Effector memory CD4-positive, alpha-beta T cell (primary cell): ENCODE results near the gene CHCHD10.

Experiments
- DNase-seq, 3 donors: peaks; one replicate each; pipeline ENCODE4 v3.0.0-alpha.2; 2020
- H3K27ac ChIP-seq: 2 replicates; pipeline ENCODE4 v1.7.0; 2013; ENCODE audit warnings: mild to moderate bottlenecking, low read length, moderate library complexity; ENCODE audit not compliant: insufficient read depth, poor library complexity, severe bottlenecking
- H3K27me3 ChIP-seq: replicated peaks from 2 replicates; pipeline ENCODE4 v1.7.0; 2013; ENCODE audit warnings: mild to moderate bottlenecking, low read length; ENCODE audit not compliant: insufficient read depth, control insufficient read depth, poor library complexity, severe bottlenecking
- H3K36me3 ChIP-seq: 2 replicates; pipeline ENCODE4 v1.7.0; 2013; ENCODE audit warnings: mild to moderate bottlenecking, low read length, moderate library complexity; ENCODE audit not compliant: control insufficient read depth, insufficient read depth
- H3K4me1 ChIP-seq: 2 replicates; pipeline ENCODE4 v1.7.0; 2013; ENCODE audit warnings: low read length, mild to moderate bottlenecking; ENCODE audit not compliant: control insufficient read depth, insufficient read depth, poor library complexity, severe bottlenecking
- H3K4me3 ChIP-seq: 2 replicates; pipeline ENCODE4 v1.7.0; 2013; ENCODE audit warnings: low read length, low read depth, mild to moderate bottlenecking; ENCODE audit not compliant: insufficient read depth, poor library complexity, severe bottlenecking
- H3K9me3 ChIP-seq: 2 replicates; pipeline ENCODE4 v1.7.0; 2013; ENCODE audit warnings: mild to moderate bottlenecking, low read length, moderate library complexity; ENCODE audit not compliant: control insufficient read depth

Gene CHCHD10

DNA sequence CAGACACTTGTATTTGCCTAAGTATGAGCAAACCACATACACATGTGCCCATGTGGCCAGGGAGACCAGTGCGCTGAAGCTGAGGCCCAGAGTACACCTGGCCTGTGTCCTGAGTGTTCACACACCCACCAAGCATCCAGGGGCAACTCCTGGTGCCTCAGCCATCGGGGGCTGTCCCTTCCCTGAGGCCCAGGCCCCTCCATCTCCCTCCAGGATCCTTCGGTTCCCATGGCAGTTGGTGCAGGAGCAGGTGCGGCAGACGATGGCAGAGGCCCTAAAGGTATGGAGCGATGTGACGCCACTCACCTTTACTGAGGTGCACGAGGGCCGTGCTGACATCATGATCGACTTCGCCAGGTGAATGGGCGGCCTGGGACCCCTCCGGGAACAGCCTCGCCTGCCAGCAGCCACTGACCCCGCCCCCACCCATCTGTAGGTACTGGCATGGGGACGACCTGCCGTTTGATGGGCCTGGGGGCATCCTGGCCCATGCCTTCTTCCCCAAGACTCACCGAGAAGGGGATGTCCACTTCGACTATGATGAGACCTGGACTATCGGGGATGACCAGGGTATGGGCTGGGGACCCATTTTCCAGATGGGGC is 12.5 kb upstream of the CHCHD10 start:
- no peaks in the 10 kb centered on the region for H3K27me3 ChIP-seq
- no peak overlapping the region for H3K4me3 ChIP-seq
- no peaks in the 10 kb centered on the region for H3K9me3 ChIP-seq
- no peak overlapping the region for H3K27ac ChIP-seq
- H3K36me3 ChIP-seq: no peaks in the 10 kb centered on the region
- no peaks in the 10 kb centered on the region for H3K4me1 ChIP-seq
- DNase-seq: no peak

DNA sequence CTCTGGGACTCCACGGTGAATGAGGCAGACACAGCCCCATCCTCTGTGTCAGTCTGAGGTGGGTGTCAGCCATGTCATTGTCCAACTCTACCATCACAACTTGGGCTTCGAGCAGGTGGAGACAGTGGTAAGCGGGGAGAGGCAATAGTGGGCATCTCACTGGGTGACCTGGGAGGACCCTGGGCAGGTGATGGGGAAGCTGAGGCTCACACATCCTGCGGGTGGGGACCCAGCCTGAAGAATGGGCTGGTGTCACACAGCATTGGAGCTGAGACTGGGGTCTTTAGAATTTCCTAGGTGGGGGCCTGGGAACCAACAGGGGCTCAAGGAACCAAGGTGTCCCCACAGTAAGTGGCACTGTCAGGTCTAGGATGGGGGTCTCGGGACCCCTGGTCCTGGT is 12.0 kb upstream of the CHCHD10 start:
- DNase-seq: no peak
- H3K9me3 ChIP-seq: no peaks in the 10 kb centered on the region
- H3K27me3 ChIP-seq: no peaks in the 10 kb centered on the region
- no peak overlapping the region for H3K4me3 ChIP-seq
- no peaks in the 10 kb centered on the region for H3K4me1 ChIP-seq
- H3K27ac ChIP-seq: no peak overlapping the region
- no peaks in the 10 kb centered on the region for H3K36me3 ChIP-seq

DNA sequence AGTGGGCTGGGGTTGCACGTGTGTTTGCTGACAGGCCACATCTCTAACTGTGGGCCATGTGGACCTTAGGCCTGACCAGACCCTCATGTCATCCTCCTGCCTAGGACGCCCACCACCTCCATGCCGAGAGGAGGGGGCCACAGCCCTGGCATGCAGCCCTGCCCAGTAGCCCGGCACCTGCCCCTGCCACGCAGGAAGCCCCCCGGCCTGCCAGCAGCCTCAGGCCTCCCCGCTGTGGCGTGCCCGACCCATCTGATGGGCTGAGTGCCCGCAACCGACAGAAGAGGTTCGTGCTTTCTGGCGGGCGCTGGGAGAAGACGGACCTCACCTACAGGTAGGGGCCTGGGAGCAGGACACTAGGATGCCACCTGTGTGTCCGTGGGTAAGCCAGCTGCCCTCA is 11.3 kb upstream of the CHCHD10 start:
- H3K4me3 ChIP-seq: no peak overlapping the region
- H3K9me3 ChIP-seq: no peaks in the 10 kb centered on the region
- H3K4me1 ChIP-seq: no peaks in the 10 kb centered on the region
- no peak overlapping the region for H3K27ac ChIP-seq
- DNase-seq: no peak
- no peaks in the 10 kb centered on the region for H3K27me3 ChIP-seq
- H3K36me3 ChIP-seq: no peaks in the 10 kb centered on the region

DNA sequence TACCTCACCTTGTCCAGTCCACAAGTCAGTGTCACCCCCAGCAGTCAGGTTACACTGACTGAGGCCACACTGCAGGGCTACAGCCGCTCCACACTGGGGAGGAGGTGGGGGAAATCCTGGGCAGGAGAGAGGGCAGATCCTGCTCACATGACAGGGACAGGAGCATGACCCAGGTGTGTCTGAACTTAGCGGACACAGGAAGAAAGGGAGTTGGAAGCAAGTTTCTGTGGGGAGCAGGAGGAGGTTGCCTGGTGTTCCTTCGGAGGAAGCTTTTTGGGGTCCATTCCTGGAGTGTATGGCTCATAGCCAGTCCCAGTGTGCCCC is 10.8 kb upstream of the CHCHD10 start:
- no peak for DNase-seq
- Histone ChIP-seq H3K27ac (no peak overlapping the region), H3K9me3 (no peaks in the 10 kb centered on the region), H3K27me3 (no peaks in the 10 kb centered on the region), H3K4me1 (no peaks in the 10 kb centered on the region), H3K4me3 (no peak overlapping the region), H3K36me3 (no peaks in the 10 kb centered on the region)

DNA sequence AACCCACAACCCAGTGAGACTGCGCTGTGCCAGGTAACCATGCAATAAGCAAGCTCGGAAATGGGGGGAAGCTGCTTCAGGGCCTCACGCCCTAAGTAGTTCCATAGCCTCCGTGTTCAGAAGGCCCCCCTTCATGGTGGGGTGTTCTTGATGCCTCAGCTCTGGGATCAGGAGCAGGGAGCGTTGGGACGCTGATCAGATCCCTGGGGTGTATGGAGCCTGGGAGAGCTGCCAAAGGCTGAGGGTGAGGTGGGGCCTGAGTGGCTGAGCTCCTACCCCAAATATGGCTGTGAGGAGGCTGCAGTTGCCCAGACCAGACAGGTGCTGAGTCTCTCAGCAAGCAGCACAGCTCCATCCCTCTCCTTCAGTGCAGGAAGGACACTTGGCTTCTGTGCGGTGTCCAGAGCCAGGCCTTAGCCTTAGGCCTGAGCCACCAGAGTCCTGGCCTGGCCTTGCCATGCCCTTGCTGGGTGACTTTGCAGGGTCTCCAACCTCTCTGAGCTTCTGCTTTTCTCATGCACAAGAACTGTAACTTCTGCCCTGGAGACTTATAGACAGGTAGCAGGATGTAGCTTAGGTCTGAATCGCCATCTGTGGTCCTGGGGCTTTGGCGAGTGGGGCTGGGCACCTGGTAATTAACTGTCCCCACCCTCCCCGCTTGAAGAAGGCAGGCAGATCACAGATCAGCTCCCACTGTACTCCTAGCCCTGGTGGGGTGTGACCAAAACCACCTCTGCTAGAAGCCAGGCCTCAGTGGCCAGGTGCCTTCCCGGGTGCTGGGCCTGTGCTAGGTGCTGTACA is 10.2 kb upstream of the CHCHD10 start:
- Histone ChIP-seq H3K4me1 (no peaks in the 10 kb centered on the region), H3K27me3 (no peaks in the 10 kb centered on the region), H3K9me3 (no peaks in the 10 kb centered on the region), H3K27ac (no peak overlapping the region), H3K4me3 (no peak overlapping the region), H3K36me3 (no peaks in the 10 kb centered on the region)
- DNase-seq: no peak

DNA sequence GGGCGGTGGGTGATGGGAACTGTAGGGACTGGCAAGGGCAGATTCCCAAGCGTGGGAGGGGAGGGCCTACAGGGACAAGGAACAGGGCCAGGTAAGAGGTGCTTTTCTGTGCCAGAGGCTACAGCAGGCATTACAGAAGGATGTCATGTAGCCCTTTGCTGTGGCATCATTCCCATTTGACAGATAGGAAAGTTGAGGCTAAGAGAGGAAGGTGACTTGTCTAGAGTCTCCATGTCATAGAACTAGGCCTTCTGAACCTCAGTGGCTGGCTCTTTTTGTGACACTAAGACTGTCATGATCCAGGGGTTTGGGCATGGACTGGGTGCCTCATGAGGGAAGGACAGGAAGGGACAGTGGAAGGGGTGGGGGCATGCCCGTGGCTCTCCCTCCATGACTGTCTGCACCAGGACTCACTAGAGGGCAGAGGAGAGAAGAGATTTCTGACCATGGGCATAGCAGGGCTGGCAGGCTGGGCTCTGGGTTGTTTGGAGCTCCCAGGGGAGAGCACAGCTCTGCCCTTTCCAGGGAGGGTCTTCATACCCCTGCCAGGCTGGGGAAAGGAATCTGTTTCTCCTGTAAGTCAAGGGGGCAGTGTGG is 8.1 kb upstream of the CHCHD10 start:
- H3K36me3 ChIP-seq: no peaks in the 10 kb centered on the region
- H3K4me3 ChIP-seq: no peak overlapping the region
- DNase-seq: no peak
- H3K9me3 ChIP-seq: no peaks in the 10 kb centered on the region
- H3K27ac ChIP-seq: no peak overlapping the region
- peaks cover 10% of the 10 kb centered on the region for H3K4me1 ChIP-seq
- H3K27me3 ChIP-seq: no peaks in the 10 kb centered on the region

DNA sequence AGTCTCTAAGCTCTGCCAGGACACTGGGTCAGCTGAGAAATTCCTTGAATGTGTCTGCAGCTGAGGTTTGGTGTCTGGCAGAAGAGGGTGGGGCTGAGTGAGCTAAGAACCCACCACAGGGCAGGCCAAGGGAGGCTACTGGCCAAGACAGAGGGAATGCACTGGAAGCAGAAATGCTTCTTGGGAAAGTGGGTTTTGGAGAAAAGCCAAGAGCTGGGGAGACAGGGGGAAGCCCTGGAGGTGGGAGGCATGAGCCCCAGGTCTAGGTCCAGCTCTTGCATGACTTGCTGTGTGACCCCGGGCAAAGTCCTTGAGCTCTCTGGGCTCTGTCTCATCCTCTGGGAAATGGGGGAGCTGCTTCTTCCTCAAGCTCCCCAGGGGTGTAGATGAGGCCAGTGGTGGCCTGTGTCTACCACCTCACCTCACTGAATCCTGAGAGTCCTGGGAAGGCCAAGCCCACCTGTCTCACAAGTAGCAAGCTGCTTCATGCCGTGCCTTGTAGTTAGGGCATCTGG is 7.2 kb upstream of the CHCHD10 start:
- no peak overlapping the region for H3K27ac ChIP-seq
- no peak for DNase-seq
- H3K4me3 ChIP-seq: no peak overlapping the region
- no peaks in the 10 kb centered on the region for H3K36me3 ChIP-seq
- peaks cover 10% of the 10 kb centered on the region for H3K4me1 ChIP-seq
- no peaks in the 10 kb centered on the region for H3K27me3 ChIP-seq
- H3K9me3 ChIP-seq: no peaks in the 10 kb centered on the region

DNA sequence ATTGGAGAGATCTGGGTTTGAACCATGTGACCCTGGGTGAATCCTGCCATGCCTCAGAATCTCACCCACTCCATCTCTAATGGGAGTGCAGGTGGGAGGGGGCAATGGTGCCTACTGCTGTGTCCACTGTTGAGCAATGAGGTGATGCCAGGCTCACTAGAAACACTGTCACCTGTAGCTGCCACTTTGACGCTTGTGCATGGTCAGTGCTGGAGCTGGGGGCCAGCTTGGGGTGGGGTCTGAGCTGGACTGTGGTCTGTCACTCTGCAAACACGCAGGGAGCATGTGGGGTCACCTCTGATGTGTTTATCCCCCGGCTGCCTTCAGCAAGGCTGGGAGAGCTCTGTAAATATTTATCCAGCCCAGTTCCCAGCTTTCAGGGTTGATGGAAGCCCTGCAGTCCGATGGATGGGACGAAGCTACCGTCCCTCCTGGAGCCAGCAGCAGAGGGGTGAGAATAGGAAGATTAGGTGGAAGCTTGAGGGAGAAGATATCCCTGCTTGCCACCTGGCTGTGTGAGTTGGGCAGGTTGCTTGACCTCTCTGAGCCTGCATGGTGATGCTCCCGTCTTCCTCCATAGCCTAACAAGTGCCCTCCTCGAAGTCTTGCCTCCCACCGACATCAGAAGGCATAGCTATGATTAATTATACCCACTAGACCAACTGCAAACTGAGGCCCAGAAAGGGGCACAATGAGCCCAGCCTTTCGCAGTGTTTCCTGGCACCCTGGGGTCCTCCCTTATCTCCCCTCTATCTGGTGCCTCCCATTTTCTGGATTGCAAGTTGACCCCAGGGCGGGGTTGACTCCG is 6.5 kb upstream of the CHCHD10 start:
- H3K36me3 ChIP-seq: no peaks in the 10 kb centered on the region
- no peak overlapping the region for H3K27ac ChIP-seq
- no peak for DNase-seq
- no peaks in the 10 kb centered on the region for H3K27me3 ChIP-seq
- H3K4me1 ChIP-seq: peaks cover 10% of the 10 kb centered on the region
- no peaks in the 10 kb centered on the region for H3K9me3 ChIP-seq
- H3K4me3 ChIP-seq: no peak overlapping the region

DNA sequence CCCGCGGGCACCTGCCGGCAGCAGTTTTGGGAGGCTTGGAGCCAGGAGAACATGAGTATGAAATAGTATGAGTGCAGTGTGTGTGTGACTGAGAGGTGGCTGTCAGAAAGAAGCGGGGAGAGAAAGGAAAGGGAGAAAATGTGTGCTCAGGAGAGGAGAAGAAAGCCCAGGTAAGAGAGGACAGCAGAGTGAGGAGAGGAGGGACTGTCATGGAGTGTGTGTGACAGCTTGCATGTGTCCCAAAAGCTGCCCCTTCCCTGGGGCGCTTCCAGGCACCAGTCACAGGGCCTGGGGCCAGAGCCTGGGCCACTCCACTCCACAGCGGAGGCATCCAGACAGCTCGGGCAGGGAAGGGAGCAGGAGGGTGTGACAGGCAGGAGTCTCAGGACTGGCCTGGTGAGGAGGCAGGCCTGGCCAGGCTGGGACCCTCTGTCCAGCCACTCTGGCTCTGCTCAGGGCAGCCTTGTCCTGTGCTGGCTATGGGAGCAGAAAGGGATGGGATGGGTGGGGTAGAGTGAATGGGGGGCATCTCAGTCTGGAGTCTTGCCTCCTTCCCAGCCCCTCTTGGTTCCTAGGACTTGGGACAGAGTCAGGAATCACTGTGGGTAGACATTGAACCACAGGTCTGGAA is 5.8 kb upstream of the CHCHD10 start:
- Histone ChIP-seq H3K4me1 (peaks cover 10% of the 10 kb centered on the region), H3K27ac (no peak overlapping the region), H3K9me3 (no peaks in the 10 kb centered on the region), H3K27me3 (no peaks in the 10 kb centered on the region), H3K36me3 (no peaks in the 10 kb centered on the region), H3K4me3 (no peak overlapping the region)
- DNase-seq: no peak
